Measurements from ENCODE around the gene SAA2.
"Not testable (repeated sequence)": the region's sequence is repeated elsewhere in the genome, so short reads cannot be mapped to it uniquely, and the experiment has no call there.

SAA2 gene

DNA sequence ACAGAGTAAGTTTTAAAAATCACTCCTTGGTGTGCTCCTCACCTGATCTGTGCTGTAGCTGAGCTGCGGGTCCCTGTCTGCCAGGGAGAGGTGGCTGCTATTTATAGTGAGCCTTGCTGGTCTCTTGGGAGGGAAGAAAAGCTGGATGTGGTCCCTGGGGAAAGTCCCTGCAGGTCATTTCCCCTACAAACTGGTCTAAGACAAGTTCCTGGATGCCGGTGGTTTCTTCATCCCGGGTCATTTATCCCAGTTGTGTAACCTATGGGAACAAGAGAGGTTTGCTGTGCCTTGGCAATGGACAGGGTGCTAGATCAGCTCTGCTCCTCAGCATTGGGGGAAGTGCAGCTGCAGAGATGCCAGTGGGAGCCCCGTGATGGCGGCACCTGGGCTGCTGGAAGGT lies at the start of gene SAA2:
TSS of gene SAA2 (minus strand) at position 108 of the 400 bp plus-strand sequence. CDS start 657 bp downstream, outside the sequence.
- no peak for DNase-seq (ENCODE audit: low spot score)

GRCh38 chr11:18295316-18295715 lies 46.8 kb upstream of the SAA2 start:
- DNase-seq (ENCODE audit: low spot score), result no peak

- DNase-seq (ENCODE audit: low spot score), result no peak
Measured at GRCh38 chr11:18294862-18295261, 46.4 kb upstream of the SAA2 start.

DNA sequence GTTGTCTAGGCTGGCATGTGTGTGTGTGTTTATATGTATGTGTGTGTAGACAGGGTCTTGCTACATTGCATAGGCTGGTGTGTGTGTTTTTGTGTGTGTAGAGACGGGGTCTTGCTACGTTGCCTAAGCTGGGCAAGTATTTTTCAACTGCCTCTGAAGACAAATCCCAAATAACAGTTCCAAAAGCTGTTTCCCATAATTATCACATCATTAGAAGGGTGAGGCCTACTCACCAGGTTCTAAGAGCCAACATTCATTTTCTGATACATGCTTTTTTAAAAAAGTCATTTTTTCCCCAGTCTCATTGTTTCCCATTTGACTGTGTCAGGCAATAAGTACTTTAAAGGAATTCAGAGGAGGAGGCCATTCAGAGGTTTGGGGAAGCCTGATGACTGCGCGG lies 40.4 kb upstream of the SAA2 start:
- no peak for DNase-seq (ENCODE audit: low spot score)

DNA sequence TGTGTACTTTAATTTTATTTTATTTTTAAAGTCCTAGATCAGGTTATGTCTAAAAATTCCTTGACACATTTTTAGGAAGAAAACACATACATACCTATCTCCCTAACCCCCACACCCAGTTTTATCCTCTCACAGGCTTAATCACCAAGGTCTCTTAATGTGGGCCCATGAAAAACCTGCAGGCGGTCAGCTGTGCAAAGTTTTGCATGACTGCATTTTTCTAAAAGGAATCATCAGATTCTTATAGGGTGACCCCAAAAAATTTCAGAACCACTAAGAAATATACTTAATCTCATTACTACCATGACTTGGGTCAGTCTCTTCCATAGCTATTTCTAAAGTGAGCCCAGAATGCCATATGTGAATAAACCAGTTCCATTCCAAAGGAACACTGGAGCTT lies 37.4 kb upstream of the SAA2 start:
- DNase-seq (ENCODE audit: low spot score), result no peak

DNA sequence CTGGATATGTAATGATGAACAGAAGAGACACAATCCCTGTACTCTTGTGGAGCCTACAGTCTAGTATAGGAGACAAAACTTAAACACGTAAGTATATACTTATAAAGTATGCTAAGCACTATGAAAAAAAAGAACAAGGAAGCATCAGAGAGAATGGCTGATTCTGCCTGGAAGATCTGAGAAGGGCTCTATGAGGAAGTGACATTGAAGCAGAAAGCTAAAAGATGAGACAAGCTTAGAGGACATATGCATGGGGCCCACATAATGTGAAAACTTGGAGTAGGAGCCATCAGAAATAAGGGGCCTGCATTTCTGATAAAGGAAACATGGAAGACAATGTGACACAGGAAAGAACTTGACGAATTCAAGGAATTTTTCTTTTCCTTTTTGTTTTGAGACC lies 34.2 kb upstream of the SAA2 start:
- no peak for DNase-seq (ENCODE audit: low spot score)

DNA sequence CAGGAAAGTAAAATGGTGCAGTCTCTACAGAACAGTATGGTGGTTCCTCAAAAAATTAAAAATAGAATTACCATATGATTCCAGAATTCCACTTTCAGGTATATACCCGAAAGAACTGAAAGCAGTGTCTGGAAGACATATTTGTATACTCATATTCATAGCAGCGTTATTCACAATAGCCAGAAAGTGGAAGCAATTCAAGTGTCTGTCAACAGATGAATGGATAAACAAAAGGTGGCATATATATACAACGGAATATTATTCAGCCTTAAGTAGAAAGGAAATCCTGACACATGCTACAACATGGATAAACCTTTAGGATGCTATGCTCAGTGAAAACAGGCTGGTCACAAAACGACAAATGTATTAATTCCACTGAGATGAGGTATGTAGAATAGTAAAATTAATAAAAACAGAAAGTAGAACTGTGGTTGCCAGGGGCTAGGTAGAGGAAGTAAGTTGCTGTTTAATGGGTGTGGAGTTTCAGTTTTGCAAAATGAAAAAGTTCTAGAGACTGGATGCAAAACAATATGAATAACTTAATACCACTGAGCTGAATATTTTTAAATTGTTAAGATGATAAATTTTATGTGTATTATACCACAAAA lies 32.1 kb upstream of the SAA2 start:
- no peak for DNase-seq (ENCODE audit: low spot score)

- no peak for DNase-seq (ENCODE audit: low spot score)
Measured at GRCh38 chr11:18277565-18278271, 29.2 kb upstream of the SAA2 start.

DNA sequence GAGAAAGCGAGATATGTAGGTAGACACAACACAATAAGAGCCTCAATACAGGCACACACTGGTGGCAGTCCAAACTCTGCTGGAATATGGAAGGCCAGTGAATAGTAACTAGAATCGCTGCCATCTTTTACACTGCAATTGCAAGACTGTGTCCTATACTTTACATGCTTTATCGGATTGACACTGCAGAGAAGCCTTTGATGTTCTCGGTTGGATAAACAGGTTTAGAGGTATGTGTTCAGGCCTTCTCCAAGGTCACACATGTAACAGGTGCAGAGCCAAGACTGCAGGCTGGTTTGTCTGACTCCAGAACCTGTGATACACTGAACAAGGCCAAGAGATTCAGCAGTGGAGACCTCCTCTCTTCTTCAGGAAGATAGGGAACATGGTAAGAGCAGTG lies 22.7 kb upstream of the SAA2 start:
- DNase-seq (ENCODE audit: low spot score), result no peak

DNA sequence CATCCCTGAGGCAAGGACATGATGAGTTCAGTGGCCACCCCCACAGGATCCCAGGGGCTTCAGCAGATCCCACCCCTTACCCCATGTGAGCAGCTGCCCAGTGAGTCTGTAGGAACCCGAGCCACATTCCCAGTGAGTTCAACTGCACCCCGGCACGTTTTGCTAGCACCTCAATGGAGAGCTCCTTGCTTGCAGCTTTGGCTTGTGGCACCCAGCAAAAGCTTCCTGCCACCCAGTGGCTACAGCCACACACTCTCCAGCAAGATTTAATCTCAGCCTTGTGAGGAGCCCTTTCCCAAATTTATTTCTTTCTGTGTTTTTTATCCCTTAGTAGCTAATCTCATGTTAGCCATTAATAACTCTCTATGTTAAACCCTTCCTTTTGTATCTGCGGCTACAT lies 21.6 kb upstream of the SAA2 start:
- peak; percentile 24 for DNase-seq (ENCODE audit: low spot score)

GRCh38 chr11:18269252-18269651 lies 20.8 kb upstream of the SAA2 start:
- not testable (repeated sequence) for DNase-seq (ENCODE audit: low spot score)

DNA sequence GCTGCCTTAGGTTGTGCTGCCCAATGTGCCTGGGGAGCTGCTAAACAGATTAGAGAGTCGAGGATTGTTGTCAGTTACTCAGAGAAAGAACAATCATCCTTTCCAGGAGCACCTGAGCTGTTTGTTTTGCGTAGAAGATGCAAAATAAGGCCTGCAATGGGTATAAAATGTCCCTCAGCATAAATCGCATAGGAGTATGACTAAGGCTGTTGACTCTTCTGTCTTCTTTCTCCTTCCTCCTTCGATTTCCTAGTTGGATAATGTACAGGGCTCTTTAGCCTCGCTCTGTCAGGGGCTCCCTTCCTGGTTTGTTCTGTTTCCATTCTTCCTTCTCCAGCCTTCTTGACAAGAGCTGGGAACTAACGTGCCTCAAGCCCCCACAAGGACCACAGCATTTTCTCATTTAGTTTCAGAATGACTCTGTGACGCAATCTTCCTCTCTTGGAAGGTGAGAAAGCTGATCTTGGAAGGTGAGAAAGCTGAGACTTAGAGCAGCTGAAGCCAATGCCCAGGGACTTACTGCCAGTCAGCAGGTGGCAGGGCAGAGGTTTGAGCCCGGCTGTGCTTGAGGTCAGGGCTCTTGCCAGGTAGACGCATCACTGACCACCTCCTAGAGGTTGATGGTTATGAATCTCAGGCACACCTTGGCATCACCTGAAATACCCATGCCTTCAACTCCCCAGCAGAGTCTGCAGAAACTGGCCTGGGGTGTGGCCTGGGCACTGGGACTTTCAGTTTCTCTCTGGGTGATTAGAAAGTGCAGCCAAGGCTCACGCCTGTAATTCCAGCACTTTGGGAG lies 19.1 kb upstream of the SAA2 start:
- DNase-seq (ENCODE audit: low spot score), result not testable (repeated sequence)

GRCh38 chr11:18265949-18266348 lies 17.5 kb upstream of the SAA2 start, which contains the start of gene SAA1:
SAA1 (plus strand) TSS chr11:18266264; CDS start chr11:18266888, 624 bp downstream.
- DNase-seq (ENCODE audit: low spot score), result no peak

- DNase-seq (ENCODE audit: low spot score), result no peak
Measured at GRCh38 chr11:18264677-18265555, 16.4 kb upstream of the SAA2 start.

GRCh38 chr11:18264035-18264434 lies 15.6 kb upstream of the SAA2 start:
- no peak for DNase-seq (ENCODE audit: low spot score)

DNA sequence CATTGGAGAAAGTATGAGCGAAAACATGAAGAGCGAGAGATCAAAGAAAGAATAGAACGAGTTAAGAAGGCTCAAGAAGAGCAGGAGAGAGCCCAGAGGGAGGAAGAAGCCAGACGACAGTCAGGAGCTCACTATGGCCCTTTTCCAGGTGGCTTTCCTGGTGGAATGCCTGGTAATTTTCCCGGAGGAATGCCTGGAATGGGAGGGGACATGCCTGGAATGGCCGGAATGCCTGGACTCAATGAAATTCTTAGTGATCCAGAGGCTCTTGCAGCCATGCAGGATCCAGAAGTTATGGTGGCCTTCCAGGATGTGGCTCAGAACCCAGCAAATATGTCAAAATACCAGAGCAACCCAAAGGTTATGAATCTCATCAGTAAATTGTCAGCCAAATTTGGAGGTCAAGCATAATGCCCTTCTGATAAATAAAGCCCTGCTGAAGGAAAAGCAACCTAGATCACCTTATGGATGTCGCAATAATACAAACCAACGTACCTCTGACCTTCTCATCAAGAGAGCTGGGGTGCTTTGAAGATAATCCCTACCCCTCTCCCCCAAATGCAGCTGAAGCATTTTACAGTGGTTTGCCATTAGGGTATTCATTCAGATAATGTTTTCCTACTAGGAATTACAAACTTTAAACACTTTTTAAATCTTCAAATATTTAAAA lies 14.3 kb upstream of the SAA2 start:
- not testable (repeated sequence) for DNase-seq (ENCODE audit: low spot score)

DNA sequence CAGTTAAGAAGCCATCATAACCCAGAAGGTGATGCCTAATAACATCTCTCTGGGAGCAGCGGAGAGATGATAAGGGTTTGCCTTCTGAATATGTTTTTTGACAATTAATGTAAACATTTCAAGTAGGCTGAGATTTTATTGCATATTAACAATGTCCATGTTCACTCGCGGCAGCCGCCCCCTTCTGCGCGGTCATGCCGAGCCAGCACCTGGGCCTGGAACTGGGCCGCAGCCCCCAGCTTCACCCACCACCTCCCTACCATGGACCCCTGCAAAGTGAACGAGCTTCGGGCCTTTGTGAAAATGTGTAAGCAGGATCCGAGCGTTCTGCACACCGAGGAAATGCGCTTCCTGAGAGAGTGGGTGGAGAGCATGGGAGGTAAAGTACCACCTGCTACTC lies 13.3 kb upstream of the SAA2 start:
- DNase-seq (ENCODE audit: low spot score), result no peak

- DNase-seq (ENCODE audit: low spot score), result no peak
Measured at GRCh38 chr11:18259259-18259658, 10.8 kb upstream of the SAA2 start.

- no peak for DNase-seq (ENCODE audit: low spot score)
Measured at GRCh38 chr11:18254781-18255361, 6.4 kb upstream of the SAA2 start.

DNA sequence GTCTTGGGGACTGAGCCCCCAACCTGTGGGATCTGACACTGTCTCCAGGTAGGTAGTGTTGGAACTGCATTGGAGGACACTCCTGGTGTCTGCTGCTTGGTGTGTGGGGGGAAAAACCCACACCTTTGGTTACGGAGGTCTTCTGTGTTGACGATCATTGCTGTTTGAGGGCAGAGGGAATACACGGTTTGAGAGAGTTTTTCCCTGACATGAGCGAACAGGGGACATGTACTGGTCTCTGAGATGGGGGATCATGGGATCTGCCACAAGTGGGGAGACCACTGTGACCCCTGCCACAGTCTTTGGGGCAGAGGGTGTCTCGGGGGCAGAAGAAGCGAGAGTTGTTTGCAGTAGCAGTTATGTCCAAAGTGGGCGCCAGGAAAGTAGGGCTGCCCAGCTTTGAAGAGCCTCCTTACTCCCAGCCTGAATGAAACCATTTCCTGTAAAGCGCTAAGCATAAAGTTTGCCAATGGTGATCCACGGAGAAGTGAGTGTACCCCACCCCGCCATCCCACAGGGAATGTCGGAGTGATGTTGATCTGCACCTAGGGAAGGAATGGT lies 5.4 kb upstream of the SAA2 start:
- no peak for DNase-seq (ENCODE audit: low spot score)

DNA sequence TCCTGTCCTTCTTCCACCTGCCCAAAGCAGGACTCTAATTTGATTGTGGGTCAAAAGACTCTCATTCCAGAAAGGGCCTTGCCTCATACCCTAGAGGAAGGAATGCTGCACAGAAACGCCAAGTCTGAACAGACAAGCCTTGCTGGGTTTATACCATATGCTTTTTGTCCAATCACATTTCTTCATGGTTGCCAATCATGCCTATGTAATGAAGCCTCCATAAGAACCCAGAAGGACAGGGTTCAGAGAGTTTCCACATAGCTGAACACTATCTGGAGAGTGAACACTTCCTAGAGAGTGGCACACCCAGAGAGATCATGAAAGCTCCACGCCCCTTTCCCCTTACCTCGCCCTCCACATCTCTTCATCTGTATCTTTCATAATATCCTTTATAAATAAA lies 4.8 kb upstream of the SAA2 start:
- DNase-seq (ENCODE audit: low spot score), result no peak
